GM18508 (cell line): ENCODE data around the gene PGAM1.
"Not testable (repeated sequence)": the region's sequence is repeated elsewhere in the genome, so short reads cannot be mapped to it uniquely, and the experiment has no call there.

Source experiments
- ATAC-seq: cut with Tn5 transposase; IDR thresholded peaks from one replicate; pipeline ENCODE4 v1.9.1; 2021; ENCODE audit warnings: moderate number of reproducible peaks; ENCODE audit not compliant: insufficient read depth, unreplicated experiment

Gene PGAM1

GRCh38 chr10:97407211-97407951 lies 18.6 kb upstream of the PGAM1 start:
- peak; percentile 72 for ATAC-seq

GRCh38 chr10:97407952-97408248 lies 18.1 kb upstream of the PGAM1 start:
- ATAC-seq = no peak

GRCh38 chr10:97408496-97408992 lies 17.4 kb upstream of the PGAM1 start:
- no peak for ATAC-seq

- no peak for ATAC-seq
Observed at GRCh38 chr10:97411406-97411805, 14.6 kb upstream of the PGAM1 start.

GRCh38 chr10:97412891-97413304 lies 13.1 kb upstream of the PGAM1 start:
- ATAC-seq = no peak

GRCh38 chr10:97416565-97416964 lies 9.4 kb upstream of the PGAM1 start:
- ATAC-seq = no peak

- ATAC-seq = not testable (repeated sequence)
Observed at GRCh38 chr10:97423757-97424098, 2.3 kb upstream of the PGAM1 start.

- ATAC-seq = no peak
Observed at GRCh38 chr10:97426776-97427570, 982 bp downstream of the PGAM1 start.

- no peak for ATAC-seq
Observed at GRCh38 chr10:97427571-97428179, 1.7 kb downstream of the PGAM1 start.

GRCh38 chr10:97428572-97428981 lies 2.6 kb downstream of the PGAM1 start:
- ATAC-seq = no peak

GRCh38 chr10:97434055-97434454 lies 8.1 kb downstream of the PGAM1 start:
- ATAC-seq = no peak

GRCh38 chr10:97434557-97434956 lies 8.6 kb downstream of the PGAM1 start:
- no peak for ATAC-seq

- ATAC-seq = no peak
Observed at GRCh38 chr10:97435211-97435610, 9.2 kb downstream of the PGAM1 start.

GRCh38 chr10:97442277-97442676 lies 16.3 kb downstream of the PGAM1 start:
- ATAC-seq = no peak

- ATAC-seq = no peak
Observed at GRCh38 chr10:97444212-97444611, 18.2 kb downstream of the PGAM1 start.

GRCh38 chr10:97445357-97445721 lies 19.3 kb downstream of the PGAM1 start:
- no peak for ATAC-seq

GRCh38 chr10:97445722-97446639 lies 20.0 kb downstream of the PGAM1 start, which contains the start of the genes EXOSC1 and ZDHHC16:
Gene EXOSC1 (minus strand): TSS chr10:97446006. CDS start chr10:97445985, 21 bp downstream.
Gene ZDHHC16 (plus strand): TSS chr10:97446175. CDS start chr10:97451676, 5,501 bp downstream.
- ATAC-seq = peak; percentile 88

GRCh38 chr10:97450828-97451227 lies 24.8 kb downstream of the PGAM1 start:
- ATAC-seq = no peak

GRCh38 chr10:97451605-97452004 lies 25.6 kb downstream of the PGAM1 start:
- no peak for ATAC-seq

- ATAC-seq = no peak
Observed at GRCh38 chr10:97452352-97452751, 26.4 kb downstream of the PGAM1 start.
